ENCODE data around the gene SKI.

The SKI gene

DNA sequence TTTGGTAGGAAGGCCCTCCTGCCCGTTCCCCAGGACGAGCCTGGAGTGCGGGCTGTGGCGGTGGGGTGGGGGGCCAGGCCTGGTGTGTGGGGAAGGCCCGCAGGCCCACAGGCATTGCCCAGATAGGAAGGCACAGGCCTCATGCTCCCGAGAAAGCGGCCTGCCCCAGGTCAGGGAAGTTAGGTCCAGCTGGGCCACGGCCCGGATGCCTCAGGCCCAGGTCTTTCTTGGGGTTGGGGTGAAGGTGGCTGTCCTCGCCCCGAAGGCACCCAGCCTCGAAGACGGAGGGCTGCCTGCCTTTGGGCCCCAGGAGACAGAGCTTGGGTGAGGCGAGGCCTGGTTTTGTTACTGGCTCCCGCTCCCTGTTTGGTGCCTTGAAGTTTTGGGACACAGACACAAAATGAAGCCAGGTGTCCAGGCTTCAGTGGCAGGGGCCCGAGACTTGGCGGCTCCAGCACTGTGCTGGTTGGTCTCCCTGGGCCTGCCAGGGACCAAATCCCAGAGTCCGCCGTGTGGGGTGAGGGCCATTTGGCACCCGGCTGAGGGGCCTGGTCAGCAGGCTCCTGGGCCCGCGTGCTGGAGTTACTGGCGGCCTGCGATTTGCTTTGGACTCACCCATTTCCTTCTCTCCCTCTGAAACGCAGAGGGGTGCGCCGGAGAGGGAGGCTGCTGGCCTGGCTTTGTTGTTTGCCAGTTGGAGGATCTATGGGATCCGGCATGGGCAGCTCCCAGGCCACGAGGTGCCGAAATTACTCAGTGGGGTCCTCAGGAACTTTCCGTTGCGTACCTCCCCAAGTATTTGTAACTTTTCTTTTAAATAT is 2.0 kb downstream of the SKI start:
- no peak for TF ChIP-seq CTCF (IDR thresholded peaks at IDR 0.05; ENCODE audit: low read length)
- no peak for TF ChIP-seq EZH2 (IDR thresholded peaks at IDR 0.05; ENCODE audit: borderline replicate concordance, low read length)
- Histone ChIP-seq H2AFZ (ENCODE audit: low read length) (no peak overlapping the region), H3K4me3 (ENCODE audit: low read depth, low read length, poor library complexity, severe bottlenecking) (no peak overlapping the region), H3K79me2 (ENCODE audit: insufficient read depth, low read length) (no peaks in the 10 kb centered on the region), H3K9ac (ENCODE audit: low read length) (no peak overlapping the region), H3K9me3 (ENCODE audit: low read length) (no peaks in the 10 kb centered on the region), H3K27me3 (ENCODE audit: insufficient read depth, low read length) (peaks cover 10% of the 10 kb centered on the region; the same call in 1 of the 2 replicates), H3K4me1 (ENCODE audit: insufficient read depth, low read length, severe bottlenecking) (peaks cover 8% of the 10 kb centered on the region), H4K20me1 (ENCODE audit: insufficient read depth, low read length) (no peaks in the 10 kb centered on the region), H3K36me3 (ENCODE audit: insufficient read depth, low read length) (no peaks in the 10 kb centered on the region), H3K9me2 (ENCODE audit: low read depth, low read length) (no peaks in the 10 kb centered on the region), H3K4me2 (ENCODE audit: low read length) (no peak overlapping the region), H3F3A (ENCODE audit: insufficient read depth, low read length) (no peaks in the 10 kb centered on the region), H3K27ac (ENCODE audit: low read depth, low read length, poor library complexity, severe bottlenecking) (no peak overlapping the region)

- Histone ChIP-seq H3K36me3 (ENCODE audit: insufficient read depth, low read length) (no peaks in the 10 kb centered on the region), H2AFZ (ENCODE audit: low read length) (no peak overlapping the region), H3K9ac (ENCODE audit: low read length) (no peak overlapping the region), H3K4me3 (ENCODE audit: low read depth, low read length, poor library complexity, severe bottlenecking) (no peak overlapping the region), H3K9me2 (ENCODE audit: low read depth, low read length) (no peaks in the 10 kb centered on the region), H3K27ac (ENCODE audit: low read depth, low read length, poor library complexity, severe bottlenecking) (no peak overlapping the region), H4K20me1 (ENCODE audit: insufficient read depth, low read length) (no peaks in the 10 kb centered on the region), H3F3A (ENCODE audit: insufficient read depth, low read length) (no peaks in the 10 kb centered on the region), H3K79me2 (ENCODE audit: insufficient read depth, low read length) (no peaks in the 10 kb centered on the region), H3K9me3 (ENCODE audit: low read length) (no peaks in the 10 kb centered on the region), H3K4me1 (ENCODE audit: insufficient read depth, low read length, severe bottlenecking) (peaks cover 8% of the 10 kb centered on the region), H3K27me3 (ENCODE audit: insufficient read depth, low read length) (peaks cover 9% of the 10 kb centered on the region; the same call in 1 of the 2 replicates), H3K4me2 (ENCODE audit: low read length) (no peak overlapping the region)
- TF ChIP-seq CTCF (IDR thresholded peaks at IDR 0.05; ENCODE audit: low read length): no peak
- TF ChIP-seq EZH2 (IDR thresholded peaks at IDR 0.05; ENCODE audit: borderline replicate concordance, low read length): no peak
These were observed 2.8 kb downstream of the SKI start for GRCh38 chr1:2230781-2231531.

DNA sequence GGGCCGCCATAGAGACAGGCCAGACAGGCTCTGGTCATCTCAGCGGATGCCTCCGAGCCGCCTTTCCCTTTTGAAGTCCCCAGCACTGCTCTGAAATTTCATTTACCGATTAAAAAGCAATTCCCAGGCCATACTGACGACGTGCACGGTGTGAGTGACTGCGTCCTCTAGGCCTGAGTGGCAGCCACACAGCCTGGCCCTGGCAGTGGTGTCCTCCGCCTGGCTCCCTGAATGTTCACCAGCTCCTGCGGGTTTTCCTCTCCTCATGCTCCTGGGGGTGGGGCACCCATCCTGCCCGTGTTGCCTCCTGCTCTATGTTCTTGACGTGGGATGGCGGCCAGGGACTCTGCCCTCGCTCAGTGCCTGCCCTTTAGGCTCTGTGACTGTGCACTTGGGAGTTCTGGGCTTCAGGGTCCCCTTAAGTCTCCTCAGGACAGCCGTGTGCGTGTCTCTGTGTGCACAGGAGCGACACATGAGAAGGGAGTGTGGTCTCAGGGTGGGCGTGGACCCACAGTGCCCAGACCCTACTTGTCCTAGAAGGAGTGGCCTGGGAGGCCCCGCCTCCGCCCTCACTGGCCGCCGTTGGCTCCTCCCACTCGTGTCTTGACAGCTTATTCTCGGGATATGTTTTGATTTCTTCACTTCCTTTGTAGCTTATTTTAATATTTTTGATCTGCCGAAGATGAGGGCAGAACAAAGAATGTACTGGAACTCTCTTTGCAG is 3.6 kb downstream of the SKI start:
- Histone ChIP-seq H3K9ac (ENCODE audit: low read length) (no peak overlapping the region), H3K27me3 (ENCODE audit: insufficient read depth, low read length) (peaks cover 2% of the 10 kb centered on the region; the same call in 1 of the 2 replicates), H3K4me1 (ENCODE audit: insufficient read depth, low read length, severe bottlenecking) (peaks cover 8% of the 10 kb centered on the region), H3K36me3 (ENCODE audit: insufficient read depth, low read length) (no peaks in the 10 kb centered on the region), H4K20me1 (ENCODE audit: insufficient read depth, low read length) (no peaks in the 10 kb centered on the region), H3K9me2 (ENCODE audit: low read depth, low read length) (no peaks in the 10 kb centered on the region), H3K27ac (ENCODE audit: low read depth, low read length, poor library complexity, severe bottlenecking) (no peak overlapping the region), H3K9me3 (ENCODE audit: low read length) (no peaks in the 10 kb centered on the region), H3K79me2 (ENCODE audit: insufficient read depth, low read length) (no peaks in the 10 kb centered on the region), H3F3A (ENCODE audit: insufficient read depth, low read length) (no peaks in the 10 kb centered on the region), H3K4me3 (ENCODE audit: low read depth, low read length, poor library complexity, severe bottlenecking) (no peak overlapping the region), H2AFZ (ENCODE audit: low read length) (no peak overlapping the region), H3K4me2 (ENCODE audit: low read length) (no peak overlapping the region)
- TF ChIP-seq EZH2 (IDR thresholded peaks at IDR 0.05; ENCODE audit: borderline replicate concordance, low read length): no peak
- no peak for TF ChIP-seq CTCF (IDR thresholded peaks at IDR 0.05; ENCODE audit: low read length)

Measured in OCI-LY1 (cell line).